OCI-LY7 (cell line): ENCODE results near the gene ZFP37.
"Not testable (repeated sequence)": the region's sequence is repeated elsewhere in the genome, so short reads cannot be mapped to it uniquely, and the experiment has no call there.

ENCODE experiments used
- CTCF ChIP-seq: fragments of 200-600 bp; sonication (generic); conservative IDR thresholded peaks from 2 replicates; pipeline ENCODE4 v1.5.1; 2014; ENCODE audit warnings: mild to moderate bottlenecking, antibody characterized with exemption, low read length, moderate library complexity, mixed read lengths
- EZH2phosphoT487 ChIP-seq: fragments of 200-600 bp; sonication (generic); IDR thresholded peaks from 2 replicates; pipeline ENCODE4 v1.6.1; 2018; ENCODE audit warnings: low read depth, borderline replicate concordance, mild to moderate bottlenecking, mixed run types, antibody characterized with exemption, low read length, moderate library complexity, mixed read lengths

- not testable (repeated sequence) for TF ChIP-seq CTCF, EZH2phosphoT487
These were observed 32.6 kb upstream of the ZFP37 start for GRCh38 chr9:113089143-113089505.
